Measurements from ENCODE around the gene TMEM201.

TMEM201 gene, protein sequence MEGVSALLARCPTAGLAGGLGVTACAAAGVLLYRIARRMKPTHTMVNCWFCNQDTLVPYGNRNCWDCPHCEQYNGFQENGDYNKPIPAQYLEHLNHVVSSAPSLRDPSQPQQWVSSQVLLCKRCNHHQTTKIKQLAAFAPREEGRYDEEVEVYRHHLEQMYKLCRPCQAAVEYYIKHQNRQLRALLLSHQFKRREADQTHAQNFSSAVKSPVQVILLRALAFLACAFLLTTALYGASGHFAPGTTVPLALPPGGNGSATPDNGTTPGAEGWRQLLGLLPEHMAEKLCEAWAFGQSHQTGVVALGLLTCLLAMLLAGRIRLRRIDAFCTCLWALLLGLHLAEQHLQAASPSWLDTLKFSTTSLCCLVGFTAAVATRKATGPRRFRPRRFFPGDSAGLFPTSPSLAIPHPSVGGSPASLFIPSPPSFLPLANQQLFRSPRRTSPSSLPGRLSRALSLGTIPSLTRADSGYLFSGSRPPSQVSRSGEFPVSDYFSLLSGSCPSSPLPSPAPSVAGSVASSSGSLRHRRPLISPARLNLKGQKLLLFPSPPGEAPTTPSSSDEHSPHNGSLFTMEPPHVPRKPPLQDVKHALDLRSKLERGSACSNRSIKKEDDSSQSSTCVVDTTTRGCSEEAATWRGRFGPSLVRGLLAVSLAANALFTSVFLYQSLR

GRCh38 chr1:9588551-9589143 is at the start of gene TMEM201:
TSS of gene TMEM201 (plus strand) at chr1:9588911. CDS start at chr1:9588931, 20 bp downstream.
- peak within 1 kb of the TSS; percentile 66 to 78 (median 71) for H3K4me3 ChIP-seq (ENCODE audit: low read depth in 1 of 5, low read length in 5 of 5)
- H3K4me1 ChIP-seq (ENCODE audit: control insufficient read depth in 5 of 5, insufficient read depth in 5 of 5, low read length in 5 of 5) = peaks cover 4 to 51% (median 42%) of the 10 kb centered on the region in 5 donors
- H3K27me3 ChIP-seq (ENCODE audit: control insufficient read depth in 5 of 5, insufficient read depth in 4 of 5, low read length in 5 of 5) = no peaks in the 10 kb centered on the region
- peak within 1 kb of the TSS; percentile 23 for H3K27ac ChIP-seq (ENCODE audit: low read depth, low read length)
- peak within 1 kb of the TSS; percentile 0 to 85 (median 60) for H3K9ac ChIP-seq (ENCODE audit: low read length in 5 of 5)
- H3K9me3 ChIP-seq (ENCODE audit: control insufficient read depth in 5 of 5, low read length in 5 of 5) = no peaks in the 10 kb centered on the region
- peaks cover 0 to 6% (median 0%) of the 10 kb centered on the region in 5 donors for H3K36me3 ChIP-seq (ENCODE audit: control insufficient read depth in 5 of 5, insufficient read depth in 5 of 5, low read length in 5 of 5)

DNA sequence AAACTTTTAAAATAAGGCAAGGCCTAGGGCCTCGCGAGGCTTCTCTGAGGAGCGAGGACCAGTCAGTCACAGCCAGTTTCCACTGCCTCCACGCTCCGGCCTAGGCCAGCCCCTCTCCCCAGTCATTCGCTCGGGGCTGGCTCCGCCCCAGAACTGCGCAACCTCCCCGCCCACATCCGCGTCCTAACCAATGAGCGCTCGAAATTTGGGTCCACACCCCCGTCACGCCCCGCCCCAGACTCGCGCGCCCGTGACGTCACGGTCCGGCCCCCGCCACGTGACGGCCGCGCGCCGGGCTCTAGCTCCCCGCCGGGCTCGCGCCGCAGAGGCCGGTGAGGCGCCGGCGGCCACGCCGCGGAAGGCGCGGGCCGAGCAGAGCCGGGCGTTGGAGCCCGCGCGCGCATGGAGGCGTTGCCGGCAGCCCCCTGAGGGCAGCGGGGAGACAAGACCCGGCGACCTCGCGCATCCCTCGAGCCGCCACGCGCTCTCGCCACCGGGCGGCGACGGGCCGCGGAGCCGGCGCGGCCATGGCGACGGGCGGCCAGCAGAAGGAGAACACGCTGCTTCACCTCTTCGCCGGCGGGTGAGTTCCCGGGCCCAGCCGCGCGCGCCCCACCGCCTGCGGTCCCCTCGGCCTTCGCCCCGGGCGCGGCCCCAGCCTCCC is 49.4 kb upstream of the TMEM201 start, which contains the start of gene SLC25A33:
Gene SLC25A33 (plus strand): TSS at position 301 of the 664 bp plus-strand sequence. CDS start 227 bp downstream, at position 528.
- Histone ChIP-seq H3K4me1 (ENCODE audit: control insufficient read depth in 5 of 5, insufficient read depth in 5 of 5, low read length in 5 of 5) (peaks cover 0 to 26% (median 23%) of the 10 kb centered on the region in 5 donors), H3K27me3 (ENCODE audit: control insufficient read depth in 5 of 5, insufficient read depth in 4 of 5, low read length in 5 of 5) (no peaks in the 10 kb centered on the region), H3K9ac (ENCODE audit: low read length in 5 of 5) (peak within 1 kb of the TSS; percentile 71 to 85 (median 81)), H3K27ac (ENCODE audit: low read depth, low read length) (peak within 1 kb of the TSS; percentile 84), H3K9me3 (ENCODE audit: control insufficient read depth in 5 of 5, low read length in 5 of 5) (no peaks in the 10 kb centered on the region), H3K4me3 (ENCODE audit: low read depth in 1 of 5, low read length in 5 of 5) (peak within 1 kb of the TSS; percentile 72 to 90 (median 81)), H3K36me3 (ENCODE audit: control insufficient read depth in 5 of 5, insufficient read depth in 5 of 5, low read length in 5 of 5) (no peaks in the 10 kb centered on the region)

- Histone ChIP-seq H3K27ac (ENCODE audit: low read depth, low read length) (peak overlapping the region; percentile 84), H3K36me3 (ENCODE audit: control insufficient read depth in 5 of 5, insufficient read depth in 5 of 5, low read length in 5 of 5) (no peaks in the 10 kb centered on the region), H3K27me3 (ENCODE audit: control insufficient read depth in 5 of 5, insufficient read depth in 4 of 5, low read length in 5 of 5) (no peaks in the 10 kb centered on the region), H3K9ac (ENCODE audit: low read length in 5 of 5) (peak overlapping the region; percentile 71 to 85 (median 81)), H3K4me1 (ENCODE audit: control insufficient read depth in 5 of 5, insufficient read depth in 5 of 5, low read length in 5 of 5) (peaks cover 0 to 26% (median 23%) of the 10 kb centered on the region in 5 donors), H3K4me3 (ENCODE audit: low read depth in 1 of 5, low read length in 5 of 5) (peak overlapping the region; percentile 72 to 90 (median 81)), H3K9me3 (ENCODE audit: control insufficient read depth in 5 of 5, low read length in 5 of 5) (no peaks in the 10 kb centered on the region)
Observed at GRCh38 chr1:9539829-9540550, 48.7 kb upstream of the TMEM201 start.

DNA sequence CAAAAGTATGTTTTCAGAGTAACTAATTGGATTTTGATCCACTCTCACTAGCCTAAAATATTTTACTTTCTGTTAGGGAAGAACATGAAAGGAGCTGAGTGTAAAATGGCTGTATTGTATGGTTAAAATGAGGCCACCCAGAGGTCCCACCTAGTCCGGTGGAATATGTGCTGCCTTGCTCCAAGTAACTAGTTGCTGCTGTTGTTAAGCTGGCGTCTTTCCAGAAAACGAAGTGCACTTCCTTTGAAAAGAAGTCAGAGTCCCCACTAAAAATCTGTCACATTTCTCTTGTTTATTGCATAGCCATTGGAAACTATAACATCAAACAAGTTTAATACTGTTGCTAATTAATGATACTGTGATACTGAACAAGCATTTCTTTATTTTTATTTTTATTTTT is 46.3 kb upstream of the TMEM201 start:
- Histone ChIP-seq H3K4me3 (ENCODE audit: low read depth in 1 of 5, low read length in 5 of 5) (peak overlapping the region in 4 of 5 donors; percentile 17 to 56 (median 39)), H3K27me3 (ENCODE audit: control insufficient read depth in 5 of 5, insufficient read depth in 4 of 5, low read length in 5 of 5) (no peaks in the 10 kb centered on the region), H3K27ac (ENCODE audit: low read depth, low read length) (peak overlapping the region; percentile 30), H3K9me3 (ENCODE audit: control insufficient read depth in 5 of 5, low read length in 5 of 5) (no peaks in the 10 kb centered on the region), H3K4me1 (ENCODE audit: control insufficient read depth in 5 of 5, insufficient read depth in 5 of 5, low read length in 5 of 5) (peaks cover 0 to 30% (median 28%) of the 10 kb centered on the region in 5 donors), H3K9ac (ENCODE audit: low read length in 5 of 5) (peak overlapping the region in 1 of 5 donors; percentile 23), H3K36me3 (ENCODE audit: control insufficient read depth in 5 of 5, insufficient read depth in 5 of 5, low read length in 5 of 5) (no peaks in the 10 kb centered on the region)

DNA sequence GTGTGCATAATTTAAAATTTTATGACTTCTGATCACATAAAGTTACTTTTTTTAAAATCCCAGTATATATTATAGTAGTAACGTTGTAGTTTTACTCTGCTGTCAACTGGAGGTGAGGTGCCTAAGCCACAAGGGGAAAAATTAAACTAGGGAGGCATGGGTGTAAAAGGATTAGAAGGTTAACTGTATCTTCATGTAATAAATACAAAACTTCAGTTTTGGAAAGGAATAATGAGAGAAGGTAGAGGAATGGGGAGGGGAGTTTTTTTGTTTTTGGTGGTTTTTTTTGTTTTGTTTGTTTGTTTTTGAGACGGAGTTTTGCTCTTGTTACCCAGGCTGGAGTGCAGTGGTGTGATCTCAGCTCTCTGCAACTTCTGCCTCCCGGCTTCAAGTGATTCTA is 43.8 kb upstream of the TMEM201 start:
- no peak overlapping the region for H3K4me3 ChIP-seq (ENCODE audit: low read depth in 1 of 5, low read length in 5 of 5)
- no peak overlapping the region for H3K27ac ChIP-seq (ENCODE audit: low read depth, low read length)
- H3K9ac ChIP-seq (ENCODE audit: low read length in 5 of 5) = no peak overlapping the region
- no peaks in the 10 kb centered on the region for H3K9me3 ChIP-seq (ENCODE audit: control insufficient read depth in 5 of 5, low read length in 5 of 5)
- no peaks in the 10 kb centered on the region for H3K27me3 ChIP-seq (ENCODE audit: control insufficient read depth in 5 of 5, insufficient read depth in 4 of 5, low read length in 5 of 5)
- peaks cover 0 to 42% (median 40%) of the 10 kb centered on the region in 5 donors for H3K4me1 ChIP-seq (ENCODE audit: control insufficient read depth in 5 of 5, insufficient read depth in 5 of 5, low read length in 5 of 5)
- no peaks in the 10 kb centered on the region for H3K36me3 ChIP-seq (ENCODE audit: control insufficient read depth in 5 of 5, insufficient read depth in 5 of 5, low read length in 5 of 5)

DNA sequence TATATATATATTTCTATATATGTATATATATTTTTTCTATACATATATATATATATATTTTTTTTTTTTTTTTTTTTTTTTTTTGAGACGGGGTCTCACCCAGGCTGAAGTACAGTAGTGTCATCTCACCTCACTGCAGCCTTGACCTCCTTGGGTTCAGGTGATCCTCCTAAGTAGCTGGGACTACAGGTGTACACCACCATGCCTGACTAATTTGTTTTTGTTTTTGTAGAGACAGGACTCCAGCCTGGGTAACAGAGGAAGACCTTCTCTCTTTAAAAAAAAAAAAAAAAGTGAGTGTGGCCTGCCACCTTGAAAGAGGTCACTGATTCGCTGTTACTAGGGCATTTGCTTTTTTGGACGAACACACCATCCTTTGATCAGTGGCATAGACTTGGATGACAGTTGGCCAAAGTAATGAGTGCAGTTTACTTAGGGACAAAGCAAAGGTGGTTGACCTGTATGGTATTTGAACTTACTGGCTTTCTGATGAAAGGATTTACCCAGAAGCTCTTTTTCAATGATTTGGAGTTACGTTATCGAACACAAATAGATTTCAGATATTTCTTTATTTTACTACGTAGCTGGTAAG is 38.7 kb upstream of the TMEM201 start:
- Histone ChIP-seq H3K4me1 (ENCODE audit: control insufficient read depth in 5 of 5, insufficient read depth in 5 of 5, low read length in 5 of 5) (peaks cover 0 to 27% (median 20%) of the 10 kb centered on the region in 5 donors), H3K36me3 (ENCODE audit: control insufficient read depth in 5 of 5, insufficient read depth in 5 of 5, low read length in 5 of 5) (peaks cover 0 to 6% (median 4%) of the 10 kb centered on the region in 5 donors), H3K9ac (ENCODE audit: low read length in 5 of 5) (no peak overlapping the region), H3K4me3 (ENCODE audit: low read depth in 1 of 5, low read length in 5 of 5) (no peak overlapping the region), H3K27me3 (ENCODE audit: control insufficient read depth in 5 of 5, insufficient read depth in 4 of 5, low read length in 5 of 5) (no peaks in the 10 kb centered on the region), H3K27ac (ENCODE audit: low read depth, low read length) (no peak overlapping the region), H3K9me3 (ENCODE audit: control insufficient read depth in 5 of 5, low read length in 5 of 5) (no peaks in the 10 kb centered on the region)

- Histone ChIP-seq H3K27ac (ENCODE audit: low read depth, low read length) (peak overlapping the region; percentile 74), H3K9ac (ENCODE audit: low read length in 5 of 5) (no peak overlapping the region), H3K27me3 (ENCODE audit: control insufficient read depth in 5 of 5, insufficient read depth in 4 of 5, low read length in 5 of 5) (no peaks in the 10 kb centered on the region), H3K36me3 (ENCODE audit: control insufficient read depth in 5 of 5, insufficient read depth in 5 of 5, low read length in 5 of 5) (peaks cover 0 to 15% (median 8%) of the 10 kb centered on the region in 5 donors), H3K4me1 (ENCODE audit: control insufficient read depth in 5 of 5, insufficient read depth in 5 of 5, low read length in 5 of 5) (peaks cover 8 to 38% (median 26%) of the 10 kb centered on the region in 5 donors), H3K9me3 (ENCODE audit: control insufficient read depth in 5 of 5, low read length in 5 of 5) (no peaks in the 10 kb centered on the region), H3K4me3 (ENCODE audit: low read depth in 1 of 5, low read length in 5 of 5) (no peak overlapping the region)
Observed at GRCh38 chr1:9551984-9552383, 36.7 kb upstream of the TMEM201 start.

GRCh38 chr1:9553736-9554144 is 35.0 kb upstream of the TMEM201 start:
- Histone ChIP-seq H3K9me3 (ENCODE audit: control insufficient read depth in 5 of 5, low read length in 5 of 5) (no peaks in the 10 kb centered on the region), H3K36me3 (ENCODE audit: control insufficient read depth in 5 of 5, insufficient read depth in 5 of 5, low read length in 5 of 5) (peaks cover 4 to 25% (median 15%) of the 10 kb centered on the region in 5 donors), H3K9ac (ENCODE audit: low read length in 5 of 5) (no peak overlapping the region), H3K27ac (ENCODE audit: low read depth, low read length) (no peak overlapping the region), H3K4me1 (ENCODE audit: control insufficient read depth in 5 of 5, insufficient read depth in 5 of 5, low read length in 5 of 5) (peaks cover 8 to 28% (median 20%) of the 10 kb centered on the region in 5 donors), H3K4me3 (ENCODE audit: low read depth in 1 of 5, low read length in 5 of 5) (no peak overlapping the region), H3K27me3 (ENCODE audit: control insufficient read depth in 5 of 5, insufficient read depth in 4 of 5, low read length in 5 of 5) (no peaks in the 10 kb centered on the region)

- H3K9ac ChIP-seq (ENCODE audit: low read length in 5 of 5) = peak overlapping the region in 2 of 5 donors; percentile 44 to 73
- H3K27ac ChIP-seq (ENCODE audit: low read depth, low read length) = peak overlapping the region; percentile 87
Observed at GRCh38 chr1:9555942-9556341, 32.8 kb upstream of the TMEM201 start.

More at GRCh38 chr1:9555942-9556341, 32.8 kb upstream of the TMEM201 start:
- no peak overlapping the region for H3K4me3 ChIP-seq (ENCODE audit: low read depth in 1 of 5, low read length in 5 of 5)
- peaks cover 4 to 29% (median 15%) of the 10 kb centered on the region in 5 donors for H3K36me3 ChIP-seq (ENCODE audit: control insufficient read depth in 5 of 5, insufficient read depth in 5 of 5, low read length in 5 of 5)
- H3K9me3 ChIP-seq (ENCODE audit: control insufficient read depth in 5 of 5, low read length in 5 of 5) = no peaks in the 10 kb centered on the region
- no peaks in the 10 kb centered on the region for H3K27me3 ChIP-seq (ENCODE audit: control insufficient read depth in 5 of 5, insufficient read depth in 4 of 5, low read length in 5 of 5)
- H3K4me1 ChIP-seq (ENCODE audit: control insufficient read depth in 5 of 5, insufficient read depth in 5 of 5, low read length in 5 of 5) = peaks cover 8 to 36% (median 30%) of the 10 kb centered on the region in 5 donors

Measured in subcutaneous abdominal adipose tissue (tissue), 5 donors.